WTC11 (cell line): ENCODE results near the gene SOCS7. TPM values are rescaled to one million over a fixed set of nuclear protein-coding genes. Genes with fewer than 3 reads are reported as not detected.

Experiments
- ATAC-seq: fragments of 200-7000 bp; cut with Tn5 transposase; 2 replicates; pipeline ENCODE4 v1.10.0; 2021; ENCODE audit warnings: mild to moderate bottlenecking, moderate library complexity
- CTCF ChIA-PET: fragments of 300-600 bp; sonication (Branson Sonifier 250); formaldehyde crosslinking; loops from one replicate; lab custom pipeline; 2021; ENCODE audit warnings: antibody characterized with exemption; lab: Charles Lee
- POLR2A ChIA-PET: fragments of 350-600 bp; sonication (Branson Sonifier 250); formaldehyde crosslinking; loops from one replicate; lab custom pipeline; 2021; ENCODE audit warnings: antibody characterized with exemption; lab: Charles Lee
- DNase-seq: peaks from one replicate; pipeline ENCODE4 v3.0.0; 2021; ENCODE audit warnings: low spot score
- H3K27ac Mint-ChIP-seq: 2 replicates; pipeline ENCODE4 v1.8.0; 2021; ENCODE audit warnings: mixed read lengths
- H3K27me3 Mint-ChIP-seq: 2 replicates; pipeline ENCODE4 v1.8.0; 2021; ENCODE audit warnings: low read depth, mild to moderate bottlenecking, moderate library complexity, mixed read lengths
- H3K36me3 Mint-ChIP-seq: 2 replicates; pipeline ENCODE4 v1.8.0; 2021; ENCODE audit warnings: mixed read lengths
- H3K4me1 Mint-ChIP-seq: 2 replicates; pipeline ENCODE4 v1.8.0; 2022; ENCODE audit warnings: mixed read lengths
- H3K4me3 Mint-ChIP-seq: 2 replicates; pipeline ENCODE4 v1.8.0; 2021; ENCODE audit warnings: mild to moderate bottlenecking, moderate library complexity, mixed read lengths
- H3K9me3 Mint-ChIP-seq: 2 replicates; pipeline ENCODE4 v1.8.0; 2021; ENCODE audit warnings: mixed read lengths
- CREM ChIP-seq: sonication (generic); formaldehyde crosslinking; IDR thresholded peaks from 2 replicates; pipeline ENCODE4 v1.8.1; 2022; ENCODE audit warnings: mild to moderate bottlenecking, missing genetic modification reagents, moderate library complexity
- ESRRA ChIP-seq: sonication (generic); formaldehyde crosslinking; IDR thresholded peaks from 2 replicates; pipeline ENCODE4 v1.8.1; 2022; ENCODE audit warnings: mild to moderate bottlenecking, missing genetic modification reagents, borderline replicate concordance
- FOXP1 ChIP-seq: sonication (generic); formaldehyde crosslinking; IDR thresholded peaks from 2 replicates; pipeline ENCODE4 v1.8.0; 2022; ENCODE audit warnings: missing genetic modification reagents, mild to moderate bottlenecking, moderate library complexity, borderline replicate concordance
- NFE2L1 ChIP-seq: sonication (generic); formaldehyde crosslinking; IDR thresholded peaks from 2 replicates; pipeline ENCODE4 v1.8.1; 2023; ENCODE audit warnings: missing genetic modification reagents
- NR1H2 ChIP-seq: sonication (generic); formaldehyde crosslinking; IDR thresholded peaks from 2 replicates; pipeline ENCODE4 v1.9.0; 2021; ENCODE audit warnings: mild to moderate bottlenecking, moderate library complexity, missing genetic modification reagents
- NR3C1 ChIP-seq: sonication (generic); formaldehyde crosslinking; conservative IDR thresholded peaks from 2 replicates; pipeline ENCODE4 v1.8.1; 2023; ENCODE audit warnings: low read depth, mild to moderate bottlenecking, missing genetic modification reagents
- PRRX2 ChIP-seq: fragments of 250-450 bp; sonication (Bioruptor Pico); IDR thresholded peaks from 2 replicates; pipeline ENCODE4 v1.8.0; 2021; ENCODE audit warnings: mild to moderate bottlenecking
- SMAD3 ChIP-seq: sonication (generic); formaldehyde crosslinking; IDR thresholded peaks from 2 replicates; pipeline ENCODE4 v1.8.0; 2022; ENCODE audit warnings: missing genetic modification reagents, mild to moderate bottlenecking, borderline replicate concordance
- SOX15 ChIP-seq: fragments of 250-450 bp; sonication (Bioruptor Pico); IDR thresholded peaks from 2 replicates; pipeline ENCODE4 v1.9.0; 2021; ENCODE audit warnings: mild to moderate bottlenecking
- SP1 ChIP-seq: sonication (generic); formaldehyde crosslinking; conservative IDR thresholded peaks from 2 replicates; pipeline ENCODE4 v1.8.1; 2022; ENCODE audit warnings: missing genetic modification reagents
- ZNF138 ChIP-seq: sonication (generic); formaldehyde crosslinking; conservative IDR thresholded peaks from 2 replicates; pipeline ENCODE4 v1.8.1; 2022; ENCODE audit warnings: mild to moderate bottlenecking, moderate library complexity, missing genetic modification reagents
- ZNF219 ChIP-seq: sonication (generic); formaldehyde crosslinking; IDR thresholded peaks from 2 replicates; pipeline ENCODE4 v1.8.0; 2023; ENCODE audit warnings: missing genetic modification reagents, mild to moderate bottlenecking, borderline replicate concordance
- ZNF416 ChIP-seq: fragments of 250-450 bp; sonication (Bioruptor Pico); IDR thresholded peaks from 2 replicates; pipeline ENCODE4 v1.9.0; 2021; ENCODE audit warnings: mild to moderate bottlenecking, inconsistent platforms
- total RNA-seq: library from RNA; stranded (reverse); gene quantifications from 3 replicates; pipeline ENCODE4 v1.2.3, GENCODE V29; 2021
- TF ChIP-seq, protein P1 (sequence below): sonication (generic); formaldehyde crosslinking; IDR thresholded peaks from 2 replicates; pipeline ENCODE4 v1.8.1; 2023; ENCODE audit warnings: mild to moderate bottlenecking, moderate library complexity, missing genetic modification reagents
- TF ChIP-seq, protein P2 (sequence below): sonication (generic); formaldehyde crosslinking; IDR thresholded peaks from 2 replicates; pipeline ENCODE4 v1.8.0; 2022; ENCODE audit warnings: mild to moderate bottlenecking, missing genetic modification reagents
- TF ChIP-seq, protein P3 (sequence below): fragments of 200-600 bp; IDR thresholded peaks from 2 replicates; pipeline ENCODE4 v1.8.0; 2022; ENCODE audit warnings: antibody characterized with exemption
- TF ChIP-seq, protein P4 (sequence below): sonication (generic); formaldehyde crosslinking; IDR thresholded peaks from 2 replicates; pipeline ENCODE4 v1.8.1; 2023; ENCODE audit warnings: mild to moderate bottlenecking, missing genetic modification reagents
- TF ChIP-seq, protein P5 (sequence below): sonication (generic); formaldehyde crosslinking; IDR thresholded peaks from 2 replicates; pipeline ENCODE4 v1.8.1; 2023; ENCODE audit warnings: mild to moderate bottlenecking, missing genetic modification reagents
- TF ChIP-seq, protein P6 (sequence below): sonication (generic); formaldehyde crosslinking; IDR thresholded peaks from 2 replicates; pipeline ENCODE4 v1.8.0; 2022; ENCODE audit warnings: mild to moderate bottlenecking, missing genetic modification reagents
- TF ChIP-seq, protein P7 (sequence below): sonication (generic); formaldehyde crosslinking; IDR thresholded peaks from 2 replicates; pipeline ENCODE4 v1.8.1; 2023; ENCODE audit warnings: mild to moderate bottlenecking, missing genetic modification reagents, moderate library complexity

SOCS7 gene
- total RNA-seq, 1 experiment from 2014 or later = 33.6 TPM

DNA sequence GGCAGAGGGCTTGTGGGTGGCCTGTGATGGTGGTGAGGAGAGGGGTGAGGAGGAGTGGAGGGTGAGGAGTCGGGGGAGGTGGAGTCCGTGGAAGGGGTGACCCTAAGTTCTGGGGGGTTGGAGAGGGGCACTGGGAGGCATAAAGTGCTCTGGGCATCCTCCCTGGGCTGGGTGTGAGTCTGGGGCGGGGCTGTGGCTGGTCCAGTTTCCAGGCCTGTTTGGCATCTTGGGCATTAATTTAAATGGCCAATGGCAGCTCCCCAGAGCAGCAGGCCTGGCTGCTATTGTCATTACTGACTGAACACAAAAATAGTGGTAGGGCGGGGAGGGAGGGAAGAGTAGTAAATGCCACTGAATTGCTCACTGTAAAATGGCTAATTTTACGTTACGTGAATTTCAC lies 68.9 kb downstream of the SOCS7 start:
- DNase-seq (no peak), ATAC-seq (no peak)
- Mint-ChIP-seq H3K9me3 (no peaks in the 10 kb centered on the region), H3K27me3 (peaks cover 38% of the 10 kb centered on the region), H3K27ac (no peak overlapping the region), H3K36me3 (no peaks in the 10 kb centered on the region), H3K4me3 (peak overlapping the region; percentile 75), H3K4me1 (peaks cover 70% of the 10 kb centered on the region)
- POLR2A ChIA-PET = interaction anchor here (0.6 to 1.4 kb wide), 4 partner anchors 17 to 112 kb away, joined by 3 to 4 read pairs (median 4); no protein-coding TSS in a partner anchor
- CTCF ChIA-PET = interaction anchor here (0.5 to 6.2 kb wide), 14 partner anchors 17 to 247 kb away, joined by 3 to 70 read pairs (median 4); no protein-coding TSS in a partner anchor
- TF ChIP-seq NR1H2 (CRISPR knock-in tag) = no peak
- TF ChIP-seq, protein P1, sequence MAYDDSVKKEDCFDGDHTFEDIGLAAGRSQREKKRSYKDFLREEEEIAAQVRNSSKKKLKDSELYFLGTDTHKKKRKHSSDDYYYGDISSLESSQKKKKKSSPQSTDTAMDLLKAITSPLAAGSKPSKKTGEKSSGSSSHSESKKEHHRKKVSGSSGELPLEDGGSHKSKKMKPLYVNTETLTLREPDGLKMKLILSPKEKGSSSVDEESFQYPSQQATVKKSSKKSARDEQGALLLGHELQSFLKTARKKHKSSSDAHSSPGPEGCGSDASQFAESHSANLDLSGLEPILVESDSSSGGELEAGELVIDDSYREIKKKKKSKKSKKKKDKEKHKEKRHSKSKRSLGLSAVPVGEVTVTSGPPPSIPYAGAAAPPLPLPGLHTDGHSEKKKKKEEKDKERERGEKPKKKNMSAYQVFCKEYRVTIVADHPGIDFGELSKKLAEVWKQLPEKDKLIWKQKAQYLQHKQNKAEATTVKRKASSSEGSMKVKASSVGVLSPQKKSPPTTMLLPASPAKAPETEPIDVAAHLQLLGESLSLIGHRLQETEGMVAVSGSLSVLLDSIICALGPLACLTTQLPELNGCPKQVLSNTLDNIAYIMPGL (CRISPR knock-in tag) = no peak
- TF ChIP-seq, protein P2, sequence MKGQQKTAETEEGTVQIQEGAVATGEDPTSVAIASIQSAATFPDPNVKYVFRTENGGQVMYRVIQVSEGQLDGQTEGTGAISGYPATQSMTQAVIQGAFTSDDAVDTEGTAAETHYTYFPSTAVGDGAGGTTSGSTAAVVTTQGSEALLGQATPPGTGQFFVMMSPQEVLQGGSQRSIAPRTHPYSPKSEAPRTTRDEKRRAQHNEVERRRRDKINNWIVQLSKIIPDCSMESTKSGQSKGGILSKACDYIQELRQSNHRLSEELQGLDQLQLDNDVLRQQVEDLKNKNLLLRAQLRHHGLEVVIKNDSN (CRISPR knock-in tag) = no peak
- no peak for TF ChIP-seq CREM
- TF ChIP-seq, protein P3, sequence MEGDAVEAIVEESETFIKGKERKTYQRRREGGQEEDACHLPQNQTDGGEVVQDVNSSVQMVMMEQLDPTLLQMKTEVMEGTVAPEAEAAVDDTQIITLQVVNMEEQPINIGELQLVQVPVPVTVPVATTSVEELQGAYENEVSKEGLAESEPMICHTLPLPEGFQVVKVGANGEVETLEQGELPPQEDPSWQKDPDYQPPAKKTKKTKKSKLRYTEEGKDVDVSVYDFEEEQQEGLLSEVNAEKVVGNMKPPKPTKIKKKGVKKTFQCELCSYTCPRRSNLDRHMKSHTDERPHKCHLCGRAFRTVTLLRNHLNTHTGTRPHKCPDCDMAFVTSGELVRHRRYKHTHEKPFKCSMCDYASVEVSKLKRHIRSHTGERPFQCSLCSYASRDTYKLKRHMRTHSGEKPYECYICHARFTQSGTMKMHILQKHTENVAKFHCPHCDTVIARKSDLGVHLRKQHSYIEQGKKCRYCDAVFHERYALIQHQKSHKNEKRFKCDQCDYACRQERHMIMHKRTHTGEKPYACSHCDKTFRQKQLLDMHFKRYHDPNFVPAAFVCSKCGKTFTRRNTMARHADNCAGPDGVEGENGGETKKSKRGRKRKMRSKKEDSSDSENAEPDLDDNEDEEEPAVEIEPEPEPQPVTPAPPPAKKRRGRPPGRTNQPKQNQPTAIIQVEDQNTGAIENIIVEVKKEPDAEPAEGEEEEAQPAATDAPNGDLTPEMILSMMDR = no peak
- no peak for TF ChIP-seq NR3C1 (CRISPR knock-in tag)
- TF ChIP-seq FOXP1 = no peak
- no peak for TF ChIP-seq PRRX2 (CRISPR knock-in tag)
- TF ChIP-seq ZNF219 (CRISPR knock-in tag) = no peak
- TF ChIP-seq, protein P4, sequence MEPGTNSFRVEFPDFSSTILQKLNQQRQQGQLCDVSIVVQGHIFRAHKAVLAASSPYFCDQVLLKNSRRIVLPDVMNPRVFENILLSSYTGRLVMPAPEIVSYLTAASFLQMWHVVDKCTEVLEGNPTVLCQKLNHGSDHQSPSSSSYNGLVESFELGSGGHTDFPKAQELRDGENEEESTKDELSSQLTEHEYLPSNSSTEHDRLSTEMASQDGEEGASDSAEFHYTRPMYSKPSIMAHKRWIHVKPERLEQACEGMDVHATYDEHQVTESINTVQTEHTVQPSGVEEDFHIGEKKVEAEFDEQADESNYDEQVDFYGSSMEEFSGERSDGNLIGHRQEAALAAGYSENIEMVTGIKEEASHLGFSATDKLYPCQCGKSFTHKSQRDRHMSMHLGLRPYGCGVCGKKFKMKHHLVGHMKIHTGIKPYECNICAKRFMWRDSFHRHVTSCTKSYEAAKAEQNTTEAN (CRISPR knock-in tag) = no peak
- TF ChIP-seq SP1 (CRISPR knock-in tag) = no peak
- TF ChIP-seq, protein P5, sequence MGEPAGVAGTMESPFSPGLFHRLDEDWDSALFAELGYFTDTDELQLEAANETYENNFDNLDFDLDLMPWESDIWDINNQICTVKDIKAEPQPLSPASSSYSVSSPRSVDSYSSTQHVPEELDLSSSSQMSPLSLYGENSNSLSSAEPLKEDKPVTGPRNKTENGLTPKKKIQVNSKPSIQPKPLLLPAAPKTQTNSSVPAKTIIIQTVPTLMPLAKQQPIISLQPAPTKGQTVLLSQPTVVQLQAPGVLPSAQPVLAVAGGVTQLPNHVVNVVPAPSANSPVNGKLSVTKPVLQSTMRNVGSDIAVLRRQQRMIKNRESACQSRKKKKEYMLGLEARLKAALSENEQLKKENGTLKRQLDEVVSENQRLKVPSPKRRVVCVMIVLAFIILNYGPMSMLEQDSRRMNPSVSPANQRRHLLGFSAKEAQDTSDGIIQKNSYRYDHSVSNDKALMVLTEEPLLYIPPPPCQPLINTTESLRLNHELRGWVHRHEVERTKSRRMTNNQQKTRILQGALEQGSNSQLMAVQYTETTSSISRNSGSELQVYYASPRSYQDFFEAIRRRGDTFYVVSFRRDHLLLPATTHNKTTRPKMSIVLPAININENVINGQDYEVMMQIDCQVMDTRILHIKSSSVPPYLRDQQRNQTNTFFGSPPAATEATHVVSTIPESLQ = no peak
- TF ChIP-seq, protein P6, sequence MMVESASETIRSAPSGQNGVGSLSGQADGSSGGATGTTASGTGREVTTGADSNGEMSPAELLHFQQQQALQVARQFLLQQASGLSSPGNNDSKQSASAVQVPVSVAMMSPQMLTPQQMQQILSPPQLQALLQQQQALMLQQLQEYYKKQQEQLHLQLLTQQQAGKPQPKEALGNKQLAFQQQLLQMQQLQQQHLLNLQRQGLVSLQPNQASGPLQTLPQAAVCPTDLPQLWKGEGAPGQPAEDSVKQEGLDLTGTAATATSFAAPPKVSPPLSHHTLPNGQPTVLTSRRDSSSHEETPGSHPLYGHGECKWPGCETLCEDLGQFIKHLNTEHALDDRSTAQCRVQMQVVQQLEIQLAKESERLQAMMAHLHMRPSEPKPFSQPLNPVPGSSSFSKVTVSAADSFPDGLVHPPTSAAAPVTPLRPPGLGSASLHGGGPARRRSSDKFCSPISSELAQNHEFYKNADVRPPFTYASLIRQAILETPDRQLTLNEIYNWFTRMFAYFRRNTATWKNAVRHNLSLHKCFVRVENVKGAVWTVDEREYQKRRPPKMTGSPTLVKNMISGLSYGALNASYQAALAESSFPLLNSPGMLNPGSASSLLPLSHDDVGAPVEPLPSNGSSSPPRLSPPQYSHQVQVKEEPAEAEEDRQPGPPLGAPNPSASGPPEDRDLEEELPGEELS (CRISPR knock-in tag) = no peak

DNA sequence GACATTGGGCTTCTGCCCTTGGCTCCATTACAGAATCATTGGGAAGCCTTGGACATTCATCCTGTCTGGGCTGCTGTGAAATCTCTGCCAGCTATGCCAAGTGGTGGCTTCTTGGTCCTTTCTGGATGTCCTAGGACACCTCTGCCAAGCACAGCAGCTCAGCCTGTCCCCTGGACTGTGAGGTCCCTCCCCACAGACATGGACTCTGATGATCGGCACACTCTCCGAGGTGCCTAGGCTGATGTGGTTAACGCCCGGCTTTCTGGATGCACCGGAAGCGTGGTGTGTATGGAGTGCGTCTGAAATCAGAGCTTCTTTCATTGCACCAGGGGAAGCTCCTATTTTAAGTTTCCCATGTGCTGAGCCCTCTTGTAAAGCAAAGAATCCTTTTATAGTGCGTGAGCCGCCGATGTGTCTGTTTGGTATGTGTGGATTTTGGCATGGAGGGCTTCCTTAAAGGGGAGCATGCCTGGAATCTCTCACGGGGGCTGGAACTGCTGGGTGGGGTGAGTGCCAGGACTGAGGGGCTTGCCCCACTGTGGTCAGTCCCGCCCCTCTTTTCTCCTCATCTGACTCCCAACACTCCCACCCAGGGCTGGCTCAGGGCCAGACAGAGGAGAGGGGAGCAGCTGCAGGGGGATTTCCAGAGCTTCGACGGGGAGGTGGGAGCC lies 69.7 kb downstream of the SOCS7 start:
- ChIA-PET CTCF (interaction anchor here (0.8 to 6.2 kb wide), 12 partner anchors 18 to 246 kb away, joined by 3 to 70 read pairs (median 8); no protein-coding TSS in a partner anchor), POLR2A (interaction anchor here (0.7 to 1.3 kb wide), 4 partner anchors 30 to 137 kb away, joined by 3 to 6 read pairs (median 4); no protein-coding TSS in a partner anchor)
- H3K27ac Mint-ChIP-seq = no peak overlapping the region
- H3K4me3 Mint-ChIP-seq = peak overlapping the region; percentile 22
- no peak; the same call in 1 of the 2 replicates for ATAC-seq
- H3K9me3 Mint-ChIP-seq = no peaks in the 10 kb centered on the region
- H3K36me3 Mint-ChIP-seq = no peaks in the 10 kb centered on the region
- peaks cover 70% of the 10 kb centered on the region for H3K4me1 Mint-ChIP-seq
- DNase-seq = no peak
- peaks cover 38% of the 10 kb centered on the region for H3K27me3 Mint-ChIP-seq
- no peak for TF ChIP-seq SMAD3
- TF ChIP-seq, protein P2 (CRISPR knock-in tag) = no peak
- no peak for TF ChIP-seq ZNF416
- TF ChIP-seq ESRRA (CRISPR knock-in tag) = no peak
- TF ChIP-seq NR1H2 (CRISPR knock-in tag) = no peak
- no peak for TF ChIP-seq ZNF138 (CRISPR knock-in tag)
- no peak for TF ChIP-seq ZNF219 (CRISPR knock-in tag)
- no peak for TF ChIP-seq NFE2L1
- TF ChIP-seq, protein P5 = no peak
- TF ChIP-seq SOX15 (CRISPR knock-in tag) = no peak
- TF ChIP-seq, protein P7, sequence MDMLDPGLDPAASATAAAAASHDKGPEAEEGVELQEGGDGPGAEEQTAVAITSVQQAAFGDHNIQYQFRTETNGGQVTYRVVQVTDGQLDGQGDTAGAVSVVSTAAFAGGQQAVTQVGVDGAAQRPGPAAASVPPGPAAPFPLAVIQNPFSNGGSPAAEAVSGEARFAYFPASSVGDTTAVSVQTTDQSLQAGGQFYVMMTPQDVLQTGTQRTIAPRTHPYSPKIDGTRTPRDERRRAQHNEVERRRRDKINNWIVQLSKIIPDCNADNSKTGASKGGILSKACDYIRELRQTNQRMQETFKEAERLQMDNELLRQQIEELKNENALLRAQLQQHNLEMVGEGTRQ (CRISPR knock-in tag) = no peak
